Urothelium cell line (cell line): ENCODE measurements around the gene ARMC7.
"Not testable (repeated sequence)": the region's sequence is repeated elsewhere in the genome, so short reads cannot be mapped to it uniquely, and the experiment has no call there.

Experiments
- DNase-seq: peaks from one replicate; pipeline ENCODE4 v3.0.0; 2011; ENCODE audit warnings: low spot score, mixed read lengths
- FAIRE-seq: peaks from 2 replicates; lab custom pipeline; 2011; peaks lifted over from hg19 to GRCh38; lab: Jason Lieb, UNC

The ARMC7 gene

GRCh38 chr17:75127936-75128335 lies 18.2 kb downstream of the ARMC7 start:
- not testable (repeated sequence) for FAIRE-seq, DNase-seq

GRCh38 chr17:75128694-75129505 lies 19.1 kb downstream of the ARMC7 start:
- DNase-seq, result no peak
- no peak for FAIRE-seq

- FAIRE-seq (no peak), DNase-seq (no peak)
Observed at GRCh38 chr17:75129576-75129975, 19.8 kb downstream of the ARMC7 start.

- DNase-seq (no peak), FAIRE-seq (no peak)
Observed at GRCh38 chr17:75130059-75130631, 20.4 kb downstream of the ARMC7 start.

- FAIRE-seq, result peak; percentile 17
- peak; percentile 79 for DNase-seq
Observed at GRCh38 chr17:75130632-75131277, 21.0 kb downstream of the ARMC7 start.

- FAIRE-seq, result peak; percentile 50
Observed at GRCh38 chr17:75131278-75132017, 21.7 kb downstream of the ARMC7 start, which contains the start of gene NT5C. TSS of gene NT5C (minus strand) at chr17:75131742. CDS start at chr17:75131707, 35 bp downstream.

GRCh38 chr17:75132018-75133000 lies 22.5 kb downstream of the ARMC7 start:
- FAIRE-seq, DNase-seq: not testable (repeated sequence)

More at GRCh38 chr17:75131278-75132017, 21.7 kb downstream of the ARMC7 start, which contains the start of gene NT5C:
- DNase-seq, result peak; percentile 94

GRCh38 chr17:75133001-75133400 lies 23.2 kb downstream of the ARMC7 start:
- no peak for FAIRE-seq
- DNase-seq, result no peak

GRCh38 chr17:75133607-75134347 lies 24.0 kb downstream of the ARMC7 start:
- DNase-seq, FAIRE-seq: not testable (repeated sequence)

GRCh38 chr17:75135452-75135851 lies 25.7 kb downstream of the ARMC7 start:
- no peak for DNase-seq
- no peak for FAIRE-seq

GRCh38 chr17:75135946-75136345 lies 26.2 kb downstream of the ARMC7 start:
- no peak for FAIRE-seq
- DNase-seq, result no peak

- DNase-seq, FAIRE-seq: not testable (repeated sequence)
Observed at GRCh38 chr17:75137762-75138161, 28.0 kb downstream of the ARMC7 start.

GRCh38 chr17:75138519-75138918 lies 28.8 kb downstream of the ARMC7 start:
- DNase-seq (no peak), FAIRE-seq (no peak)

GRCh38 chr17:75142236-75142971 lies 32.6 kb downstream of the ARMC7 start:
- no peak for FAIRE-seq

GRCh38 chr17:75144816-75145512 lies 35.2 kb downstream of the ARMC7 start:
- DNase-seq (no peak), FAIRE-seq (no peak)

More at GRCh38 chr17:75142236-75142971, 32.6 kb downstream of the ARMC7 start:
- no peak for DNase-seq

GRCh38 chr17:75146592-75146991 lies 36.8 kb downstream of the ARMC7 start:
- FAIRE-seq, result no peak
- DNase-seq, result no peak

- DNase-seq, result no peak
Observed at GRCh38 chr17:75147878-75148546, 38.2 kb downstream of the ARMC7 start.

More at GRCh38 chr17:75147878-75148546, 38.2 kb downstream of the ARMC7 start:
- no peak for FAIRE-seq
